ENCODE results near the gene KCNJ14.
"Not testable (repeated sequence)": the region's sequence is repeated elsewhere in the genome, so short reads cannot be mapped to it uniquely, and the experiment has no call there.

Gene KCNJ14

DNA sequence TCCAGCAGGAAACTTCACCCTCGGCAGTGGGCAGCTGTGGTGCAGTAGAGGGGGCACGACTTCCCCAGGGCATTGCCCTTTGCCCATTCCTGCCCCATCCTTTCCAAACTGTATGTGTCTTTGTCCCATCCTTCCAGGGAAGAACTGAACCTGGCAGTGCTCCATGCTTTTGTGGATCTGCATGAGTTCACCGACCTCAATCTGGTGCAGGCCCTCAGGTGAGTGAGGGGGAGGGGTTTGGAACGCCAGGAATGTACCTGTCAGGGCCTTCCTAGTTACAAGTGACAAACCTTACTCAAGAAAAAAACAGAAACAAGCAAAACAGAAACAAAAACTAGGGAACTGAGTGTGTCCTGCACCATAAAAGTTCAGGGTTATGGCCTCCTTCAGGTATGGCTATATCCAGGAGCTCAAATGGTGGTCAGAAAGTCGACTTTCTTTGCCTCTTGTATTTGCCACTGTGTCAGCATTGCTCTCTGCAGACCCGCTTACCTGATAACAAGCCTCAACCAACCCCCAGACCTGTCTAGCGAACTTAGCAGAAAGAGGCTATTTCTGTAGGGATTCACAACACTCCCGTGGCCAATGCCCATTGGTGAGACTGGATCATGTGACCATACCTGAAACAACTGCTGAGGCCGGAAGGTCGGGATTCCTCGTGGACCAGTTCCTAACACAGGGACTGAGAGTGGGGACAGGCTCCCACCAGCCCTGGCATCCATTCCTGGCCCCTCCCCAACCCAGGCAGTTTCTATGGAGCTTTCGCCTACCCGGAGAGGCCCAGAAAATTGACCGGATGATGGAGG is 18.0 kb downstream of the KCNJ14 start:
- DNase-seq: no peak

DNA sequence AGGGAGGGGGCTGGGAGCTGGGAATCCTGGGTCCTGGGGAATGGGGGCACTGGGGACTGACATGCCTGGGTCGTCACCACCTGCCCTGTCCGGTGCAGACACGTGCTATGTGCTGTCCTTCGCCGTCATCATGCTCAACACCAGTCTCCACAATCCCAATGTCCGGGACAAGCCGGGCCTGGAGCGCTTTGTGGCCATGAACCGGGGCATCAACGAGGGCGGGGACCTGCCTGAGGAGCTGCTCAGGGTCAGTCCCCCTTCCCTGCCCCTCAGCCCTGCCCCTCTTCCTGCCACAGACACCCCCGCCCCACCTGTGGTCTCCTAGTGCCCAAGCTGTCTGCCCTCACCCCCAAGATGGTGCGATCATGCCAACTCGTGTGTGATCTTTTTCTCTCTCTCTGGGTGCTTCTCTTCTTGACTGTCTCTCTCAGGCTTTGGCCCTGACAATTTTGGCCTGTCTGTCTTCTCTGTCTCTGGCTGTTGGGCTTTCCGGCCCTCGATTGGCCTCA is 18.8 kb downstream of the KCNJ14 start:
- no peak for DNase-seq

DNA sequence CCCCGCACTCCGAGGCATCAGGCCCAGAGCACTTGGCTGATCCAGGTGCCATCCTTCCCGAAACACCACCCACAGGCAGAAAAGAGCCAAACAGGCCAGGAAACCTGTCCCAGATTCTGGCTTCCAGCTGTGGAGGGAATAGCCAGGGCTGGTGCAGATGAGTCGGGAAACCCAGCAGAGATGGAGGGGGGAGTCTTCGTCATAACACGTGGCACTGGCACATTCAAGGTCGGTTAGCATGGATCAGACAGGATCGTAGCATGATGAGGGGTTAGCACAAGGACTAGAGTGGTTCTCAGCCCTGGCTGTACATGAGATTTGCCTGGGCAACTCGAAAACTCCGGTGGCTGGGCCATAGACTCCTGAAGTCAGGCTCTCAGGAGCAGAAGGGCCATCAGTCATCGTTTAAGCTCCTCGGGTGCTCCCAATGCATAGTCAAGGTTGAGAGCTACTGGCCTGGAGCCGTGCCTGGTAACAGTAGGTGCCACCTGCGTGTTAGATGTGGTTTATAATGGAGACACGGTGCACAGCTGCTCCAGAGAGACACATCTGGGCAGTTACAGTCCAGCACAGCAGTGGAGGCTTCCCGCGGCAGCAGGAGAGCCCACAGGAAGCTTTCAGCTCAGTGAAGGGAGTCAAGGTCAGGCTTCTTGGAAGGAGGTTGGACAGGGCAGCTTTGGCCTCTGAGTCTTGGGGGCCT is 20.1 kb downstream of the KCNJ14 start:
- DNase-seq: no peak

DNA sequence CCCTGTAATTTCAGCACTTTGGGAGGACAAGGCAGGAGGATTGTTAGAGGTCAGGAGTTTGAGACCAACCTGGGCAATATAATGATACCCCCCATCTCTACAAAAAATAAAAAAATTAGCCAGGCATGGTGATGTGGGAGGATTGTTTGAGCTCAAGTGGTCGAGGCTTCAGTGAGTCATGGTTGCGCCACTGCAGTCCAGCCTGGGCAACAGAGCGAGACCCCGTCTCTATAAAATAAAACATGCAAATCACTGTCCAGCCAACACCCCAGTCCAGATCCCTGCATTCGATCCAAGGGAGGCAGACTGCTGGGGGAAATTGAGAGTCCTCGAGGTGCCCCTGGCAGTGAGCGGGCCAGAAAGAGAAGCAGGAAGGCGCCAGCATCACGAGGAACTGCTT is 20.8 kb downstream of the KCNJ14 start:
- no peak for DNase-seq

DNA sequence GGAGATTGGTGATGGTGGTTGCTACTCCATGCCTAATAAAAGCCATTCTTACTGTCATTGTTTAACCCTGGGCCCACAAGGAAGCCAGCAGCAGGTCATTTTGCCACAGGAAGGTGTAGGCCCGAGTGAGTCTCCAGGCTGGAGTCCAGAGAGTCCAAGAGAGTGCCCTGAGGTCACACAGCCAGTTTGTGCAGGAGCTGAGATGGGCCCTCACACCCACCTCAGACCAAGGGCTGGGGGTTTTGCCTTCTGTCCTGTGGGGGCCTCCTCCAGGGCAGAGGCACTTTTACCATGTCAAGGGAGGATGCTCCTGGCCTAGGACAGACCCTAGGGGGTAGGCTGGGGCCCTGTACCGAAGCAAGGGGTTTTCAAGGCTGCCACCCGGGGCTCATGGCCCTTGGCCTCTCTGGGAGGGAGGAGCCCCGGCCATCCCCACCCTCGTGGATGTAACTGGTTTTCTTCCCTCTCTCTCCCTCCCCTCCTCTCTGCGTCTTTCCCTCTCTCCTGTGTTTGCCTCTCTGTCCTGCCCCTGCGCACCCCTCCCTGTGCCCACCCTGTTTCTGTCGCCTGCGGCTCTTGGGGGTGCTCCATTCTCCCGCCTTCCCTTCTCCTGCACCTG is 21.8 kb downstream of the KCNJ14 start:
- DNase-seq: no peak

DNA sequence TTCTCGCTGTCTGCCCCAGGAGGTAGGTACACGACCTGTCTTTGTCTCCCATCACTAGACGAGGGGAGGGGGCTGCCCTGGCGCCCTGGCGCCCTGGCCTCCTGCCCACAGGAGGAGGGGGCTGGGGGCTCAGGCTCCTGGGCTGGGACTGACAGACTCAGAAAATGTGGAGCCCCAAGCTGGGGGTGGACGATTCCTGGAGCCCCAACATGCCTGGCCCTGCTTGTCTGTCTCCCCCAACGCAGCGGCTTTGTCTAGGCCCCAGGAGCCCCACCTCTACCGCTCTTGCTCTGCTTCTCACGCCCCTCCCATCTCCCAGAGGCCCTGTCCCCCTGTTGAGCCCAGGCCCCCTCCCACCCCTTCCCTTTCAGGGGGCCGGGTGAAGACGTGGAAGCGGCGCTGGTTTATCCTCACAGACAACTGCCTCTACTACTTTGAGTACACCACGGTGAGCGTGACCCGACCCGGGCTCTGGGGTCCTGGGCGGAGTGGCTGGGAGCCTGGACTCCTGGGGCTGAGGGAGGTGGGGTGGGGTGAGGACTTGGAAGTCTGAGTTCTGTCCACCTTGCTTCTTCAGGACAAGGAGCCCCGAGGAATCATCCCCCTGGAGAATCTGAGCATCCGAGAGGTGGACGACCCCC is 22.4 kb downstream of the KCNJ14 start:
- DNase-seq: no peak

DNA sequence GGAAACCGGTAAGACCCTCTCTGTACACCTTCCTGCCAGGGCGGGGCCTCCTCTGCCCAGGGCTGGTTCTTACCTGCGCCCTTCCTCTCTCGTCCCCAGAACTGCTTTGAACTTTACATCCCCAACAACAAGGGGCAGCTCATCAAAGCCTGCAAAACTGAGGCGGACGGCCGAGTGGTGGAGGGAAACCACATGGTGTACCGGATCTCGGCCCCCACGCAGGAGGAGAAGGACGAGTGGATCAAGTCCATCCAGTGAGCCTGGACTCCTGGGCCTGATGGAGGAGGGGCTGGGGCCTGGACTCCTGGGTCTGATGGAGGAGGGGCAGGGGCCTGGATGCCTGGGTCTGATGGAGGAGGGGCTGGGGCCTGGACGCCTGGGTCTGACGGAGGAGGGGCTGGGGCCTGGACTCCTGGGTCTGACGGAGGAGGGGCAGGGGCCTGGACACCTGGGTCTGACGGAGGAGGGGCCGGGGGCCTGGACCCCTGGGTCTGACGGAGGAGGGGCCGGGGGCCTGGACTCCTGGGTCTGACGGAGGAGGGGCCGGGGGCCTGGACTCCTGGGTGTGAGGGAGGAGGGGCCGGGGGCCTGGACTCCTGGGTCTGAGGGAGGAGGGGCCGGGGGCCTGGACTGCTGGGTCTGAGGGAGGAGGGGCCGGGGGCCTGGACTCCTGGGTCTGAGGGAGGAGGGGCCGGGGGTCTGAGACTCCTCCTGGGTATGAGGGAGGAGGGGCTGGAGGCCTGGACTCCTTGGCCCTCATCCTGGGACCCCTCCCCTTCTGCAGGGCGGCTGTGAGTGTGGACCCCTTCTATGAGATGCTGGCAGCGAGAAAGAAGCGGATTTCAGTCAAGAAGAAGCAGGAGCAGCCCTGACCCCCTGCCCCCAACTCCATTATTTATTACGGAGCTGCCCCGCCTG is 23.2 kb downstream of the KCNJ14 start:
- DNase-seq: no peak

DNA sequence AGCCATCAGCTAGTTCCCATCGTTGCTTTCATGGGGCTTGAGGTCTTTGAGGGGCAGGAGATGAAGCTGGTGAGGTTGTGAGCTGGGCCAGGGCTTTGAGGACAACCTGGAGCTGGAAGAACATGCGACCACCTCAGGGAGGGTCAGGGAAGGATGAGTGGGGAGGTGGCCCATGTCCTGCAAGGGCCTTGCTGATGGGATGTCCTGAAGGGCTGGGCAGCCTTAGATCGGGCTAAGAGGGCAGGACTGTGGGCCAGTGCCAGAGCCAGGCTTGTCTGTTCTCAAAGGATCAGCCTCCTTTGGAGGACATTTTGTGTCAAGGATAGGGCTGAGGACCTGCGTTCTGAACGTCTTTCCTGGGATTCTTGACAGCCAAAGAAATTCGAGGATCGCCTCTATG is 24.3 kb downstream of the KCNJ14 start:
- no peak for DNase-seq

DNA sequence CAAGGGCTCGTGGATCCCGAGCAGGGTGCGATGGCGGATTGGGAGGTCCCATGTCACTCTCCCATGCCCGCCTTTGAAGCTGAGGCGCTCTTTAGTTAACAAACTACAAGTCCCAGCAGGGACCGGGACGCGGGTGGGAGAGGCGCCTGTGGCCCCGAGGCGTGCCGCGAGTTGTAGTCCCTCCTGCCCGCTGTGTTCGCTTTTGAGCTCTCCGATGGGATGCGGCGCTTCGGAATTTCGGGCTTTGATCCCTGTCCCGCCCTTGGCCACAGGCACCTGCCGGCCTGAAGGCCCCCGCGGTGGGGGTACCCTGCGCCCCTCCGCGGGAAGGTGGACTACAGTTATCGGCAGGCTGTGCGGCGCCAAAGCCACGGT is 24.8 kb downstream of the KCNJ14 start:
- DNase-seq: no peak

DNA sequence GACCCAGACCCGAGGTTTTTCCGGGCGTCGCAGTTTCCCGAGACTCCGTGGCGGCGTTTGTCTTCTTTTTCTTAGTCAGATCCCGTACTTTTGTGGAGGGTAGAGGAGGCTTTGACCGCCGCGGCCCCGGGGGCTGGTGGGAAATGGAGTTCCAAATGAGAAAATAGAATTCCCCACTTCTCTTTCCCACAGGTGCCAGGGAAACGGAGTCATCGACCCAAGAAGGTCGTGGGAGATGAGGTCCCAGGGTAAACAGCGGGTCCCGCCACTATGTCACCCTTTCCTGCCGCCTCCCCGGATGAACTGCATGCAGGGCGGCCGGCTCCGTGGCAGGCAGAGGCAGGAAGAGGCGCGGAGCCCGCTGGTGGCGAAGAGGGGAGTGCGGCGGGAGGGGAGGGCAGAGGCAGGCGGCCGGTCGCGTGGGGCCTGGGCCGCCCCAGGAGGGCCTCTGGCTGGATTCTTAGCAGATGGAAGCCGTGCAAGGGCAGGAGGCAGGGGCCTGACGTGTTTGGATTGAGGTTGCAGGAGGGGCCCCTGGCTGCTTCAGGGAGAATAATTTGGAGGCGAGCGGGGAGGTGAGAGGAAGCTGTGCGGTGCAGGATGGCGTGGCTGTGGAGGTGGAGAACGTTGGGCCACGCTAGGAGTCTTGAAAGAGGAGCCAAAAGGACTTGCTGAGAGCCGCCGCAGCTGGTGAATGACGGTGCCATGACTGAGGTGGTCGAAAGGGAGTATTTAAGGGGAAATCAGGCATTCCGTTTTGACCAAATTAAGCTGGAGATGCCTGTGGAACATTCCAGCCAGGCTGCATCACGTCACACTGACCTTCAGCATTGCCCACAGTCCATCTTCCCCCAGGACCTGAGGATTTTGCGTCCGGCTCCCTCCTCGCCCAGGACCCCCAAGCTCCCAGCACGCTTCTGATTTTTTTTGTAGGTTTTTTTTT is 25.5 kb downstream of the KCNJ14 start:
- DNase-seq: no peak

DNA sequence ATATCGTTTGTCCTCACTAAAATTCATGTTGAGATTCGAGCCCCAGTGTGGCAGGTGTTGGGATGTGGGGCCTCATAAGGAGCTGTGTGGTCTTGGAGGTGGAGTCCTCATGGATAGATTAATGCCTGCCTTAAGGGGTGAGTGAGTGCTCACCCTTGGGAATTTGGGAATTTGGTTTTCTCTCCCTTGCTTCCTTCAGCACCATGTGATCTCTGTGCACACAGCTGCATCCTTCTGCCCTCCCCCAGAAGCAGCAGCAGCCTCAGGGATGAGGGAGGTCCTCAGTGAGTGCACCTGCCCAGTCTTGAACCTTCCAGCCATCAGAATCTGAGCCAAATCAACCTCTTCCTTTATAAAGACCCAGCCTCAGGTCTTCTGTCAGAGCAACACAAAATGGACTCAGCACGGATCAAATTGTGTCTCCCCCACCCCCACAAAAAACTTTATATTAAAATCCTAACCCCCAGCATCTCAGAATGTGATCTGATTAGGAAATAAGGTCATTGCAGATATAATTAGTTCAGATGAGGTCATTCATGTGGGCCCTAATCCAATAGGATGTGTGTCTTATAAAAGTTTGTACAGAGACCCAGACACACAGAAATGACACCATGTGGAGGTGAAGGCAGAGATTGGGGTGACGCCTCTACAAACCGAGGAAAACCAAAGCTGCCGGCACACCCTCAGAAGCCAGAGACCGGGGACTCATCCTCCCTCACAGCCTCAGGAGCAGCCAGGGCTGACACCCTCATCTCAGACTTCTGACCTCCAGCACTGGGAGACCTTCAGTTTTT is 26.7 kb downstream of the KCNJ14 start:
- DNase-seq: no peak

DNA sequence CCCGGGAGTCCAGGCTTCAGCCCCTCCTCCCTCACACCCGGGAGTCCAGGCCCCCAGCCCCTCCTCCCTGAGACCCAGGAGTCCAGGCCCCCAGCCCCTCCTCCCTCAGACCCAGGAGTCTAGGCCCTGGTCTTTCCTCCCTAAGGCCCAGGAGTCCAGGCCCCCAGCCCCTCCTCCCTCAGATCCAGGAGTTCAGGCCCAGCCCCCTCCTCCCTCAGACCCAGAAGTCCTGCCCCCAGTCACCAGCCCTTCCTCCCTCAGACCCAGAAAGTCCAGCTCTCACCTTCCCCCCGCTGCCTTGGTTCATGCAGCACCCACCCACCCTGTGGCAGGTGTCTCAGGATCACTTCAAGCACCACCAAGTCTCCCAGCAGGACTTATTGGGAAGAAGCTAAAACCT is 27.9 kb downstream of the KCNJ14 start:
- DNase-seq: no peak

DNA sequence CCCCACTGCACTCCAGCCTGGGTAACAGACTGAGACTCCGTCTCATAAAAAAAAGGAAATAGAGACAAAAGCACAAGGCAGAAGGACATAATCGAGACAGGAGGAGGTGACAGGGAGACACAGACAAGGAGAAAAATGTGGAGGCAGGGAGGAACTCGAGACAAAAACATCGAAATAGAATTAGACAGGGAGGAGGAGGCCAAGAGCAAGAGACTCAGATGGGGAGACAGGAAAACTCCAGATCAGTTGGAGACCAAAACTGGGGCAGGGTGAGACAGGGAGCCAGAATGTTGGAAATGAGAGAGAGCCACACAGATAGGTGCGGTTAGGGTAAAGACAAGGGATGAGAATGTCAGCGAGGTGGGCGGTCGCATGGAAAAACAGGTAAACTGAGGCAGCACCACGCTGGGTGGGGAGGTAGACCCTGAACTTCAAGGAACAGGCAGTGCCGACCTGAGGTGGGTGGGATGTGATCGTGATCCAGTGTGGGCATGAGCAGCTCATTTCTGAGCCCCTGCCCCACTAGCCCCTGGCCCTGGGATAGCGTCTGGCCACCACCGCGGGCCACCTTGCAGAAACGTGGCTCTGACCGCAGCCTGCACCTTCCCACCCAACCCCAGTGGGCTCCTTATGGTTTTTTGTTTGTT is 29.0 kb downstream of the KCNJ14 start:
- no peak for DNase-seq

DNA sequence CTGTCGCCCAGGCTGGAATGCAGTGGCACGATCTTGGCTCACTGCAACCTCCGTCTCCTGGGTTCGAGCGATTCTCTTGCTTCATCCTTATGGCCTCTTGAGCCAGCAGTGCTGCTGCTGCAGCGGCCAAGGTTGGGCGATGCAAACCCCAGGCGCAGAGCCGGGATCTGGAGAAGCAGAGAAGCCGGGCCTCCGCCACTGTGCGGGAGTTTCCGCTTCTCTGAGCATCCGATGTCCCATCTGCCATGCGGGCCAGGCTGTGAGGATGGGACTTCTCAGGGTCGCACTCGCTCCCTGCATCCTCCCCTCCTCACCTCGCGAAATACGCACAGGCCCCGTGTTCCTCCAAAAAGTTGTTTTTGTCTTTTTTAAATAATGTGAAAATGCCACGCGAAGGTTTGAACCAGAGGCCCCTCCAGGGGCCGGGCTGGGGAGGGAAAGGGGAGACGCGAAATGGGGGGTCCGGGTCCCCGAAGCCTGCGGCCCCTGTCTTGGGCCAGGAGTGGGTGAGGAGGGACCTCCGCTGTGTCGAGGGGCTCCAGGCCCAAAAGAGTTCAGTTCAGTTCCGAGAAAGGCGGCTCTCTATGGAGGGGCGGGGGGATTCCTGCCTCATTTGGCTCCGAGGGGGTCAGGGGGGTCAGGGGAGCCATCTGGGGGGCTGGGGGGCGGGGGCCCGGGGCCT is 29.7 kb downstream of the KCNJ14 start:
- no peak for DNase-seq

DNA sequence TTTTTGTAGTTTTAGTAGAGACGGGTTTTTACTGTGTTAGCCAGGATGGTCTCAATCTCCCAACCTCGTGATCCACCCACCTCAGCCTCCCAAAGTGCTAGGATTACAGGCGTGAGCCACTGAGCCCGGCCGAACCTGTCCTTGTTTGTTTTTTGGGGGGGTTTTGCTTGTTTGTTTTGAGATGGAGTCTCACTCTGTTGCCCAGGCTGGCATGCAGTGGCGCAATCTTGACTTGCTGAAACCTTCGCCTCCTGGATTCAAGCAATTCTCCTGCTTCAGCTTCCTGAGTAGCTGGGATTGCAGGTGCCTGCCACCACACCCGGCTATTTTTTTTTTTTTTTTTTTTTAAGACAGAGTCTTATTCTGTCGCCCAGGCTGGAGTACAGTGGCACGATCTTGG is 31.3 kb downstream of the KCNJ14 start:
- not testable (repeated sequence) for DNase-seq

DNA sequence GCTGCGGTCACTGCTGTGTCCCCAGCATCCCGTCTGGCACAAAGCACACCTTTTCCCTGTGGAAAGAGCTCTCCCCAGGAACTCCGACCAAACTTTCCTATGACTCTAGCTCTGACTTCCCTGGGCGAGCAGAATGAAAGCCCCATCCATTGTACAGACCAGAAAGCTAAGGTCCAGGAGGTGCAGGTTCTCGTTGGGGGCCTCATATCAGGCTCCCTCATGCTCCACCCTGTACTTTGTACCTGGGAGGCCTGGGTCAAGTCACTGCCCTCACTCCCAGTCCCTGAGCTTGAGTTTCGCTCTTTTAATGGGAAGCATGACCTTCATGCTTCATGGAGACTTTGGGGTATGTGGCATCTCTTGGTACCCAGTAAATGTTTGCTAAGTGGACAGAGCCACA is 32.2 kb downstream of the KCNJ14 start:
- DNase-seq: no peak

DNA sequence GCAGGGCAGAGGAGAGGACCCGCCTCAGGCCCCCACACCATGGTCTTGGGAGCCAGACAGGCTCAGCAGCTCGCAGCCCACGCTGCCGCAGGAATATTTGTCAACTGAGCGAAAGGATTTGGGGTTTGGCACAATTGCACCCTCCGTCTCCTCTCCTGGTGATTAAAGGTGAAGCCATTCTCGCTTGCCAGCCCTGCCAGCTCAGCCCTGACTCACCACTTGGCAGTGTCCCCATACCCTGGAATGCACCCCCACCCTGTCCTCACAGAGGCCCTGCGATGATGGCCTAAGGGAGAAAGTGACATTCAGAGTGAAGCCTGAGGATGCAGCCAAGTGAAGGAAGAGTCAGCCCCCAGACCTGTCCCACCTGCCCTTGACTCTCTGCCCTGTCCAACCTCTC is 32.6 kb downstream of the KCNJ14 start:
- DNase-seq: no peak

DNA sequence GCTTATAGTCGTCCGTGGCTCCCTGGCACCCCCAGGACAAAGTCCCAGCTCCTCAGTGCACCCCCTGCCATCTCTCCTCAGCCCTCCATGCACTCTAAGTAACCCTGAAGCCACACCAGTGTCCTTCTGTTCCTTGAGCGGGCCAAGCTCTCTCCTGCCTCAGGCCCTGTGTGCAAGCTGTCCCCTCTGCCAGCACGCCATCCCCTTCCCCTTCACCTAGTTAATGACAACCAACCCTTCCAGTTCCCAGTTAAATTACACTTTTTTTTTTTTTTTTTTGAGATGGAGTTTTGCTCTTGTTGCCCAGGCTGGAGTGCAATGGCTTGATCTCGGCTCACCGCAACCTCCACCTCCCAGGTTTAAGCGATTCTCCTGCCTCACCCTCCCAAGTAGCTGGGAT is 33.1 kb downstream of the KCNJ14 start:
- DNase-seq: not testable (repeated sequence)

DNA sequence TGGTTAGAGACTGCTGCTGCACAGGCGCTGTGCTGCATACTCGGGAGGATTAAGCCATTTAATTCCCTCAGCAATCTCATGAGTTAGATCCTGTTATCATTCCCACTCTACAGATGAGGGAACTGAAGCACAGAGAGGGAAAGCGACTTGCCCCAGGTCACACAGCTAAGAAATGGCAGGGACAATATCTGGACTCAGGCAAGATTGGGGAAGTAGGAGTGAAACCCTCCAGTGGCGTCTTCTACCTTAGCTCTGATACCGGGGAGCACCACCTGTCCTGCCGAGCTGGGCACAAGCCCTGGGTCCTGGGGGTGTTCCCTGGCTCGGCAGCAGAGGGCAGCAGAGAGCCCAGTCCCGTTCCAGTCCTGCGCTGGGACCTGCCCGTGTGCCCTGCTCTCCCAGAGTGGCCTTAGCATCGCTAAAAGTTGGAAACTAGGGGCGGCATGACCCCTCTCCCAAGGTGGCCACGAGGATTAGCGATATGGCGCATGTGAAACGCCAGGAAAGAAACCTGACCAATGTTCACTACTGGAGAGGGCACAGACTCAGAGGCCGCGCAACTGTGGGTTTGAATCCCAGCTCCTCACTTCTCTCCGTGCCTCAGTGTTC is 34.3 kb downstream of the KCNJ14 start:
- DNase-seq: no peak

All from NCI-H1048 (cell line).